GM19043 (cell line): ENCODE measurements around the gene TTC39B.
"Not testable (repeated sequence)": the region's sequence is repeated elsewhere in the genome, so short reads cannot be mapped to it uniquely, and the experiment has no call there.

ENCODE experiments used
- ATAC-seq: cut with Tn5 transposase; IDR thresholded peaks from one replicate; pipeline ENCODE4 v1.9.1; 2021; ENCODE audit warnings: low read depth; ENCODE audit not compliant: unreplicated experiment

The TTC39B gene

DNA sequence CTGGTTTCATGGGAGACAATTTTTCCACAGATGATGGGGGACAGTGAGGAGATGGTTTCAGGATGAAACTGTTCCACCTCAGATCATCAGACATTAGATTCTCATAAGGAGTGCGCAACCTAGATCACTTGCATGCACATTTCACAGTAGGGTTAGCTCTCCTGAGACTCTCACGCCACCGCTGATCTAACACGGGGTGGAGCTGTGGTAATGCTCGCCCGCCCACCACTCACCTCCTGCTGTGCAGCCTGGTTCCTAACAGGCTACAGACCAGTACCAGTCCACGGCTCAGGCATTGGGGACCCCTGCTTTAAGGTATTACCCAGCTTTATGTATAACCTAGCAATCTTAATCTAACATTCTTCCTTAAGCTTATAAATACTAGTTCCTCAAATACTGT is 35.6 kb downstream of the TTC39B start:
- no peak for ATAC-seq

DNA sequence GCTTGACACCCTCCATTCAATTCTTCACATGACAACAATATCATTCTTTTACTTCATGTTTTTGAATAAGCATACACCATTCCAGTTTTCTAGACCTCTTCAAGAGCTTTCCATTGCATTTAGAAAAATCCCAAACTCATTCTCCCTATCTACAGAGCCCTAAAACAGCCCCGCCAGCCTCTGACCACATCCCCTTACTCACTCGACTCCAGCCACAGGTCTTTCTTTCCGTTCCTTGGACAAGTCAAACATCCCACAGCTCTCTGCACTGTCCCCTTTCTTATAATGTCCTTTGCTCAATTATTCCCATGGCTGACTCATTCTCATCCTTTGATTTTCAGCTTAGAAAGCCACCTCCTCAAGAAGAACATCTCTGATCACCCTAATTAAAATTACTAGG is 38.2 kb downstream of the TTC39B start:
- no peak for ATAC-seq

DNA sequence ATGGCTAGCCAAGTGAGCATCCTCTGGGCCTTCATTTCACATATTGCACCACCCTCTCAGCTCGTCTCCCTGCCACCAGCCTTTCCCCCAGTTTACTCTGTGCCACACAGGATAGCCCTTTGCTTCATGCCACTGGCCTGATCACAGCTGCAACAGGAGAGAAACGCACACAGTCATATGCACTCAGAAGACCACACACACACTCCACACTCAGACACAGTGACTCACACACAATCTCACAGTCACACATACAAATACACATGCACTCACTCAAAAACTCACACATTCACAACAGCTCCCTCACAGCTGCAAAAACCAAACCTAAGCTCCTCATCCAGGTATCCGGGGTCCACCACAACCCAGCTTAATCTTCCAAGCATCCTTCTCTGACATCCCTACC is 38.7 kb downstream of the TTC39B start:
- ATAC-seq = no peak

DNA sequence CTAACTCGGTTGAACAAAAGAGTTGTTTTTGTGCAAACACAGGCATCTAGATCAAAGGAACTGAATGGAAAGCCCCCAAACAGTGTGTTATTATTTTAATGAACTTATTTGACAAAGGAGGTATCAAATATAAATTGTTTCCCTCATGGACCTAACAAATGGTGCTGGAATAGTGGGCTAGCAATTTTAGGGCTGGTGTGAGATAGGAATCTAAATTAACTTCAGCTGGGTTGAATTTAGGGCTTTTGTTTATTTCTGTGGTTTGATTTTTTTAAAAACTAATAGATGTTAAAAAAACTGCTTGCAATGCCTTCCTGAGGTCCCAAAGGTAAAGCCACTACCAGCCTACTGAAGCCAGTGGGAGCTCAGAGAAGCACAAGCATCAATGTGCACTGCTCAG is 42.1 kb downstream of the TTC39B start:
- ATAC-seq = no peak

DNA sequence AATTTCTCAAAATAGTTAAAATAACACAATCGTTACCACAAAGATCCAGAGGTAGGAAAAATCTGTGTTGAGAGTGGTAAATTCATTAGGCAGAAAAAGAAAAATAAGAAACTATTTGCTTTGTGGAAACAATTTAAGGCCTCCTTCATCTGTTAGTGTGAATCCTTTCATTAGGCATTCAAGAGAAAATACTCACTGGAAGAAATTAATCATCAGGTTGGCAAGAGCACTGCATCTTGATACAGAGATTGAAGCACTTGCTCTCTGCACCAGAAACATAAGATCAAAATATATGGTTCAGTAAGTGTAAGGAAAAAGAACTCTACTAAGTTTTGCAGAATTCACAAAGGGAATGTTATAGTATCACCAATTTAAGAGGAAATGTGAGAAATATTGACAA is 44.4 kb downstream of the TTC39B start:
- ATAC-seq = no peak

DNA sequence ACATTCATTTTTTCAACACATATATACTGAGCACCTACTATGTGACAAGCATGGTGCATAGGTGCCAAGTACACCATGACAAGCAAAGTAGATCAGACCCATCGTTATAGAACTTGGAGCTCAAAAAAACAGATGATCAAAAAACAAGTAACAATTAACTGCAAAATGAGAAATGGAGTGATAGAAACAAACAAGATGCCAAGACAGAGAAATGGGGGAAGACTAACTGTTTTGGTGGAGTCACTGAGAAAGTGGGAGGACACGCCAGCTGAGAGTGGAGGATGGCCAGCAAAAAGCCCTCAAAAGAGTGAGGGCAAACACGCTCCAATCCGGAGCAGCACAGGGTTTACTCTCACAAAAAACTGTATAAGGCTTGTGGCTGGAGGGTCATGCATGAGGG is 50.6 kb downstream of the TTC39B start:
- no peak for ATAC-seq

DNA sequence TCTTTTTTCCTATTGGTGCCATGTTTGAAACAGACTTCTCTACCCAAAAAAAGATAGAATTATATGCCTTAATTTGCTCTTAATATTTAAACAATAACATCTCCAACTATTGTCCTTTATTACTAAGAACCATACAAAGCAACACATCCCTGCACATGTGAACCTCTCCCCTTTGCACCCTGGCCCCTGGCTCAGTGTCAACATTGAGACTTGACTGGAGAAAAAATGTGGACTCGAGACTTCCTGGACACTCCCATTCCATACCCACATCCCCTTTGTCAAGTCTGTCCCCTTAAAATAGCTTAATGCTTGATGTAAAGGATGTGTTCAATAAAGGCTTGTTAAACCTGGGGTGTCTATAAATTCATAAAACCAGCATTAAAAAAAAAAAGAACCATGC is 53.2 kb downstream of the TTC39B start:
- ATAC-seq = no peak

DNA sequence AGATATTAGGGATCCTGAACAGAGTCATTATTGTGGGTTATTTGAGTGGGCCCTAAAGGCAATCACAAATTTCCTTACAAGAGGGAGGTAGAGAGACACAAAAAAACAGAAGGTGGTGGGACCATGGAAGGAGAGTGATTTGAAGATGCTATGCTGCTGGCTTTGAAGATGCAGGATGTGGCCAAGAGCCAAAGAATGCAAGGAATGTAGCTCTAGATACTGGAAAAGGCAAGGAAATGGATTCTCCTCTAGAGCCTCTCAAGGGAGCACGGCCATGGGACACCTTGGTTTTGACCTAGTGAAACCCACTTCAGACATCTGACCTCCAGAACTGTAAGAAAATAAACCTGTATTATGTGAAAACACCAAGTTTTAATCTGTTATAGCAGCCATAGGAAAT is 53.8 kb downstream of the TTC39B start:
- no peak for ATAC-seq

DNA sequence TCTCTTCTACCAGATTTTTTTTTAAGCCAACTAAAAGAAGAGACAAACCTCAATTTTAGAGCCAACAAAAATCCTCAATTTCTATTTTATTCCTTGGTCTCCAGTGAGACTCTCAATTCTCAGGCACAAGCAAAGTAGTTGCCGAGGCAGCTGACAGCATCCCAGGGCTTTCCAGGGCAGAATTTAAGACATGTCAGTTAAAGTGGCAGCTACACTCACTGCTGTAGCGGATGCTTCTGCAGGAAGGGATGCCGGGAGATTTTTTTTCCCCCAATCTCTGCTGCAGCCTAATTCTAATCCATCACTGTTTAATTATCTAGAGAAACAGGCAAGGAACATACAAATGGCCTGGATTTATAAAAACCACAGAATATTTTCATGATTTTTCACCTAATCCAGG is 57.0 kb downstream of the TTC39B start:
- ATAC-seq = no peak

DNA sequence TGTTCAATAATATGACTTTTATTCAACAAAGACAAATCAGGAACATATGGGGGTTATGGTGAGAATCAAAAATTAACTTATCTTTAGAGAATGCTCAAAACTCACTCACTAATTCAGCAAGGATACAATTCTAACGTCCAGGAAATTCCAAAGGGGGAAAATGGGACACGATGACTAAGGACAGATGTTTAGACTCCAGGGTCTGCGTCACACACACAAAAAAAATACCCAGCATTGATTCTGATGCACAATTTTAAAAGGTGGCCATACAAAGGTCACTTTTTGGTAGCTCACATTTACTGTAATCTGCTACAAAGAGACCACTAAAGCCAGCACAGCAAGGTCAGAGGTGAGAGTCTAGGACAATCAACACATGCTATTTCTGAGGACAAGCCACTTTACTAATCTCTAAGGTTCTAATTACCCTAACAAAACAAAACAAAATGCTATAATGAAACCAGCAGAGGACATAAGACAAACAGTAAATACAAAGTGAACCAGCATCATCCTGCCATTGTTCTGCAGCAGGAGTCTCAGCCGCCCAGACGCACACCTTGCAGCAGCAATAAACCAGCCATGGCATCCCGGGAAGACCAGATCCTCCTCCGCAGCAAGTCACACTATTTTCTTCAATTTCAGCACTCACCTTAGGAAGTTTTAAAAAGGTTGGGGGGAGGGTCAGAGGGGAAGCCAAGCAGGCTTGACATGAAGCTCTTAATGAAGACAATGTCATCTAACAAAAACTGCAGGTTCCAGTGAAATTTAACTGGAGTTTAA is 57.8 kb downstream of the TTC39B start:
- no peak for ATAC-seq

DNA sequence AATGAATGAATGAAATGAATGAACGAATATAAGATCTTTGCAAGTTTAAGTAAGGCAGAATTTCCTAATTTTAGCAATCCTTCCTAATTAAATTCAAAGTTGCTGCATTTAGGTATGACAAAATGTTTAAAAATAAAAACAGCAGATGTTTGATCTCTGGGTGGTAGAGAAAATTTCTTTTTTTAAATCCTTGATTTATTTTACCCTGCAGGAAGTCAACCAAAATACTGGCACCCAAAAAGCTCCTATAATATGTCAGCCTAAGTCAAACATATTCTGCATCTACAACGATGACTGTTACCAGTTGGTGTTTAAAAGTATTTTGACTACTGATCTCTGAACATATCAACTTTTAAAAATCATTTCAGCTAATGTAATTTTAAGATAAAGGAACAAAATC is 58.4 kb downstream of the TTC39B start:
- no peak for ATAC-seq

DNA sequence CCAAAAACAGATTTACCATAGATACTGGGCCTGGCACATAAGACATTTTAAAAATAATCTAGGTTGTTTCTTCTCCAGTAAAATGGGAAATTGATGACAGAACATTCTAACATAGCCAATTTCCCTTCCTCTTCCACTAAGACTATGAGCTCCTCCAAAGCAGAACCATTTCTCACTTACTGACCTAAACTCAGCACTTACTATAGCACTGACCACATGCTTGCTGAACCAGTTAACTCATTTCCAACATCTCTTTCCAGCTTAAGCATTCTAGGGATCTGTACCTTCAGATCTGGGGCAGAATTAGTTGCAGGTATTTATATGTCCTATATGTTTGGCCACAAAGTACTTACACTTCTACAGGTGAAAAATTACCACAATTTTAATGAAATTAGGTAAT is 58.9 kb downstream of the TTC39B start:
- no peak for ATAC-seq

DNA sequence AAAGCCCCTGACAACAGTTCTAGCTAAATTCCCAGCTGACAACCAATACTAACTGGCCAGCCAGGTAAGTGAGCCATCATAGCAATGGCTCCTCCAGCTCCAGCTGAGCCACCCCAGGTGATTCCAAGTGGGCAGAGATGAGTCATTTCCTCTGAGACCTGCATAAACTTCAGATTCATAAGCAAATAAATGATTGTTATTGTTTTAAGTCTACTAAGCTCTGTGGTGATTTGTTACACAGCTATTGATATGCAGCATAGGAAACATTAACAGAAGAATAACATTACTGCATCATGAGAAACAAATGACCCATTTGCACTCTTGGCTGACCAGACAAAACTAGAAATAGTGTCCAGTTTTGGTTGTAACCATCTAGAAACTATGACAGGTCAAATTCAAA is 60.3 kb downstream of the TTC39B start:
- no peak for ATAC-seq

DNA sequence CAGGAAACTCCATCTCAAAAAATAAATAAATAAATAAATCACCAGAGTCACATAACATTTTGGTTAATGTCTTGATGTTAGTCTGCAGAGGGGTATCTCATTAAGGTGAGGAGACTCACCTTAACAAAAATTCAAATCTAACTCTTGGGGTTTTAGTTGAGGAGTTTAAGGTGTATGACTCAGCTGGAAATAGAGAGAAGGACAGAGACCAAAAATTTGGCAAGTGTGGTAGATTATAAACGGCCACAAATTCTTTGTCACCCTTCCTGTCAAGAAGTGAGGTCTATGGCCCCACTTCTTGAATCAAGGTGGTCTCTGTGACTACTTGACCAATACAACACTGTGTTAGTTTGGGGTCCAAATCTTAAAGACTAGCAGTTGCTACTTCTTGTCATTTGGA is 60.8 kb downstream of the TTC39B start:
- no peak for ATAC-seq

DNA sequence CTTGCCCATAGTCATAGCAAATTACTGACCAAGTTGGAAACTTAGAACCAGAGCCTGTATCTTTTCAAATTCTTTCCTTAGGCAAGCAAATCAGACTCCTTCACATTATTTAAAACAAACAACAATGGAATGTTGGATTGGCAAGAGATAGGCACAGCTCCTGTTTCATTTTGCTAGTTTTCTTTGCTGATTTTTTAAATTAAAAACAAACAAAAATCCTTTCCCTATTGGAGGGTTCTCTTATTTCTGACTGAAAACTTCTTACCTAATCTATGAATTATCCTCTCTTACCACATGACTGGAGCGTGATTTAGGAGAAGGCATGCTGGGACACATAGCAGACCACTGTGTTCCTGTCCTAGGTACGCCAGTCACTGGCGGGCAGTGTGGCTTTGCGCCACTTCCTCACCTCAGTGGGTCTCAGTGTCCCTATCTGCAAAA is 63.0 kb downstream of the TTC39B start:
- no peak for ATAC-seq

DNA sequence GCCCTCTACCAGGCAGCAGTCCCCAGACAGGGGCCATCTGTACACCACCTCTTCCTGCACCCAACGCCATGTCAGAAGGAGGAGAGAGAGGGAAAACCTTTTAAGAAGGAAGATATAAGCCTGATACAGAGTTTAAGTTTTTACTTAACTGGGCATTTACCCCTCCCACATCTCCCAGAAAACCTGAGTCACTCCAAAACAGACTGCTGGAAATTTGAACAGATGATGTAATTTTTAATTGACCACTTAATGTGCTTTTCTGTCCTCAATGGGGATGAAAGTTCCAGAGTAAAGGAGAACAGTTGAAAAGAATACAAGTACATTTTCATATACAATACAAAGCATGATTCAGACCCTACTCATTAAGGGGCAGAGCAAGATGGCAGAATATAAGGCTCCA is 63.9 kb downstream of the TTC39B start:
- no peak for ATAC-seq

DNA sequence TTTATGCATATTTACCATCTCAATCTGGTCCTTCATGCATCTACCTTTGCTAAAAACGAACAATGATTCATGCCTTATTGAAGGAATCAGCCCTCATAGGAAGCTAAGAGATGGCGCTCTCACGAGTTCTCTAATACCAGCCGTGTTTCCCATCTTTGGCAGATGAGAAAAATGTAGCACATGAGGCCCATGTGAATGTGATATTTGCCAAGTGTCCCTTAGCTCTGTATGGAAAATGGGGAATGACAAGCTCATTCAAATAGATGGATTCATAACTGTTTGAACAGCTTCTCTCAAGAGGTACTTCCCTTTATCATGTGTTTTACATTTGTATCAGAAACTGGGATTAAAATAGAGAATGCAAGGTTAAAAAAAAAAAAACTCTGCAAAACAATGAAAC is 66.1 kb downstream of the TTC39B start:
- ATAC-seq = no peak

DNA sequence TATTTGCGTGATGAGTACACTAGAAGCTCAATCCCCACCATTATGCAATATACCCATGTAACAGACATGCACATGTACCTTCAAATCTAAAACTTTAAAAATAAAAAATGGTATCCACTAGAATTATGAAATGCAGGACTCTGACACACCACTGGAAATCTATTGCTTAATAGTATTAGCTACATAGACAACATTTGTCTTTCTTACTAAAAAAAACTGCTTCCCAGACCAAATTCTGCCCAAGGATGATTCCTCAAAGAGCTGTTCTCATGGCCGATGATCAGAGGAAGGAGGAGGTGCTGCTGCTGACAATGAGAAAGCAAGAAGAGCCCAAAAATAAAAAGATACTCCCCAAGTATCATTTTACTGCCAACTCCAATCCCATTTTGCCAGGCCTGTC is 67.2 kb downstream of the TTC39B start:
- no peak for ATAC-seq

DNA sequence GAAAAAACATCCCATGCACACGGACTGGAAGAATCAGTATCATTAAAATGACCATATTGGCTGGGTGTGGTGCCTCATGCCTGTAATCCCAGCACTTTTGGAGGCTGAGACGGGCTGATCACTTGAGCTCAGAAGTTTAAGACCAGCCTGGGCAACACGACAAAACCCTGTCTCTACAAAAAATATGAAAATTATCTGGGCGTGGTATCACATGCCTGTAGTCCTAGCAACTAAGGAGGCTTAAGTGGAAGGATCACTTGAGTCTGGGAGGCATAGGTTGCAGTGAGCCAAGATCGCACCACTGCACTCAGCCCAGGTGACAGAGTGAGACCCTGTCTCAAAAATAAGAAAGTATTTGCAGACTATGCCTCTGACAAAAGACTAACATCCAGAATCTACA is 68.4 kb downstream of the TTC39B start:
- no peak for ATAC-seq

DNA sequence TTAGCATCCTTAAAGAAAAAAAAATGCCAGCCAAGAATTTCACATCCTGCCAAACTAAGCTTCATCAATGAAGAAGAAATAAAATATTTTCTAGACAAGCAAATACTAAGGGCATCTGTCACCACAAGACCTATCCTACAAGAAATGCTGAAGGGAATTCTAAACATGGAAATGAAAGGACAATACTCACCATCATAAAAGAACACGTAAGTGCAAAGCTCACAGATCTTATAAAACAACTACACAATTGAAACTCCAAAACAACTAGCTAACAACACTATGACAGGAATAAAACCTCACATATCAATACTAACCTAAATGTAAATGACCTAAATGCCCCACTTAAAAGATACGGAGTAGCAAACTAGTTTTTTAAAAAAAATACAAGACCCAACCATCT is 71.4 kb downstream of the TTC39B start:
- no peak for ATAC-seq

DNA sequence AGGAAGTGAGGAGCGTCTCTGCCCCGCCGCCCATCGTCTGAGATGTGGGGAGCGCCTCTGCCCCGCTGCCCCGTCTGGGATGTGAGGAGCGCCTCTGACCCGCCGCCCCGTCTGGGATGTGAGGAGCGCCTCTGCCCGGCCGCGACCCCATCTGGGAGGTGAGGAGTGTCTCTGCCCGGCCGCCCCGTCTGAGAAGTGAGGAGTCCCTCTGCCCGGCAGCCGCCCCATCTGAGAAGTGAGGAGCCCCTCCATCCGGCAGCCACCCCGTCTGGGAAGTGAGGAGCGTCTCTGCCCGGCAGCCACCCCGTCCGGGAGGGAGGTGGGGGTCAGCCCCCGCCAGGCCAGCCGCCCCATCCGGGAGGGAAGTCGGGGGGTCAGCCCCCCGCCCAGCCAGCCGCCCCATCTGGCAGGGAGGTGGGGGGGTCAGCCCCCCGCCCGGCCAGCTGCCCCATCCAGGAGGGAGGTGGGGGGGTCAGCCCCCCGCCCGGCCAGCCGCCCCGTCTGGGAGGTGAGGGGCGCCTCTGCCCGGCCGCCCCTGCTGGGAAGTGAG is 73.0 kb downstream of the TTC39B start:
- not testable (repeated sequence) for ATAC-seq

DNA sequence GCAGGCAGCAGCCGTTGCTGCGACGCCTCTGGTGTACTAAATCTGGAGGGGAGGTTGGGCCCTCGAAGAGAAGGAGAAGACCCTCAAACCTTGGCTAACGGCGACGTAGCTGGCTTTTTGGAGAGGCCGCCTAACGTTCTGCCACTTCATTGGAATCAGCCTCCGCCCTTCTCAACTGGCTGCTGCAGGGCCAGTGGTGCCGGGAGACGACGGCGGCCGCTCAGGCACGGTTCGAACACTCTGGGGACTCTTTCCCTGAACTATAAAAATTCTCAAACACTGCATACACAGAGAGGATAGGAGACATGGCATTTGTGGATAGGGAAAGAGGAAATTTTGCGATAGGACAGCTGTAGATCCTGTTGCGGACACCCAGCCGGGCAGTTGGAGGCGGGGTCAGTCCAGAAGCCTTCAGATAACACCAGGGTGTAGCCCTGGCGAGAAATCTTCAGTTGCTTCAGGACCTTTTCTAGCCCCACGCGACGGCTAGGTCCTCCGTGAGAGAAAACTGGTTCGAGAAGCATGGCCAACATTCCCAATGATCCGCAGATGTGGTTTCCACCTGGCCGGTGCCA is 74.2 kb downstream of the TTC39B start:
- ATAC-seq = not testable (repeated sequence)
